Inferior parietal cortex (tissue), 1 donor: Measurements from ENCODE around the gene SBNO2.

Experiments used
- DNase-seq: peaks from one replicate; pipeline ENCODE4 v3.0.0-alpha.2; 2016; ENCODE audit errors: extremely low spot score

SBNO2 gene

DNA sequence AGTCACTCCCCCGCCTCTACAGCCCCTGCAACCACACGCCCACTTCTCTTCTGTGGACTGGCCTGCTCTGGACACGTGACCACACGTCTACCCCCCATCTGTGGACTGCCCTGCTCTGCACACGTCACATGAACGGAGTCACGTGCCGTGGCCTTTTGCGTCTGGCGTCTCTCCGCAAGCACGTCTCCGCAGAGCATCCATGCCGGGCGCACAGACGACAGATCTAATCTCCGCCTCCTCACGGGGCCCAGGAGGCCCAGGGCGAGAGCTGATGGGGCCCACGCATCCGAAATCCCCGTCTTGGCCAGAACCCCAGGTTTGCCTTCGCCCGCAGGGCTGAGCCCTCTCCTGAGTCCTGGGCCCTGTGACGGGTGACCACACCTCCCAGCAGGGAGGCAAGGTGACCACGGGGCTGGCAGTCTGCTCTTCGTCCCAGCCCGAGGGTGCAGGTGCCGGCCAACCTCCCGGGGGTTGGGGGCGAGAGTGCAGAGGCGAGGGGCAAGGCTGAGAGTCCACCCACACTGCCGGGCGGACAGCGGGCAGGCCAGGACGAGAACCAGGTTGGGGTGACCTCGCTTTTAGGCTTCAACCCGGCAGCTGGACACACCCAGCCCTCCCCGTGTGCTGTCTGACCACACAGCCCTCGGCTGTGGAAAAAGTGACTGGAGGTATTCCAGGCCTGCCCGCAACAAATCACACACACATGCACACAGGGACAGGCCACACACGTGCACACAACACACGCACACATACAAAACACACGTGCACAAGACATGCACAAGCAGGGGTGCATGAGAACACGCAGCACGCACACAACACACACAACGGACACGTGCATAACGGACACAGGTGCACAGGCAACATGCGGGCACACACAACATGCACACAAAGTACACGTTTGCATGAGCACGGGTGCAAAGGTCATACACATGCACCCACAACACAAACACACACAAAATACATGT lies 3.9 kb downstream of the SBNO2 start:
- peak; percentile 61 for DNase-seq

GRCh38 chr19:1169411-1169791 lies 4.7 kb downstream of the SBNO2 start:
- DNase-seq = no peak

DNA sequence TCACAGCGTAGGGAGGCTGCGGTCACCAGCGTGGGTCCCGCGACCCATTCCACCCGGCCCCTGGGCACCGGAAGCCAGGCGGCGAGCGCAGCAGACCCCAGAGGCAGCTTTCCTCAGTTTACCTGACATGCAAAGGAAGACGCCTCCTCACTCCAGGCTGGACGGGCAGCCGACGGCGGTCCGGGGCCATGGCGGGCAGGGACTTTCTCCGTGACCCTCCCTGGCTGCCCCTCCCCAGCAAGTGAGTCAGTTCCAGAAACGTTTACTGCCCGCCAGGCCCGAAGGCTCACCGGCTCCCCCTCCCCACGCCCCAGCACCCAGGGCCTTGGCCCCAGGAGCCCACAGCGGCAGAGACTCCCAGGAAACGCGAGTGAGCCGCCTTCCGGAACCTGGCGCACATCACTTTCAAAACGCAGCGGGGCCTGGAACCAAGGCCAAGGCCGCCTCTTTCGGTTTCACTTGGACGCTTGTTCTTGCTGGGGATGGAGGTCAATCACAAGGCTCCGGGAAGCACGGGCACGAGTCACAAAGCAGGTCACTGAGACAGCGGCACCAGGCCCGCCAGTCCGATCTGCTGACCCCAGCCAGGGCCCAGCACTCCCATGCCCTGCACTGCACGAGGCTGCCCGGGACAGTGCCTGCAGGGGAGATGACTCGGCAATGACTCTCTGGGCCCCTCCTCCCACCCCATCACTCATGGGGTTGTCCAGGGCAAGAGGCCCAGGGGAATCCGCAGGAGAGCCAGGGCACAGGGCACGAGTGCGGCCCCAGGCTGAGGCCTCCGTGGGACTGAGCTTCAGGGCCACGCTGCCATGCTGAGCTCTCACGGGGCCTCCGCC lies 5.3 kb downstream of the SBNO2 start:
- no peak for DNase-seq

DNA sequence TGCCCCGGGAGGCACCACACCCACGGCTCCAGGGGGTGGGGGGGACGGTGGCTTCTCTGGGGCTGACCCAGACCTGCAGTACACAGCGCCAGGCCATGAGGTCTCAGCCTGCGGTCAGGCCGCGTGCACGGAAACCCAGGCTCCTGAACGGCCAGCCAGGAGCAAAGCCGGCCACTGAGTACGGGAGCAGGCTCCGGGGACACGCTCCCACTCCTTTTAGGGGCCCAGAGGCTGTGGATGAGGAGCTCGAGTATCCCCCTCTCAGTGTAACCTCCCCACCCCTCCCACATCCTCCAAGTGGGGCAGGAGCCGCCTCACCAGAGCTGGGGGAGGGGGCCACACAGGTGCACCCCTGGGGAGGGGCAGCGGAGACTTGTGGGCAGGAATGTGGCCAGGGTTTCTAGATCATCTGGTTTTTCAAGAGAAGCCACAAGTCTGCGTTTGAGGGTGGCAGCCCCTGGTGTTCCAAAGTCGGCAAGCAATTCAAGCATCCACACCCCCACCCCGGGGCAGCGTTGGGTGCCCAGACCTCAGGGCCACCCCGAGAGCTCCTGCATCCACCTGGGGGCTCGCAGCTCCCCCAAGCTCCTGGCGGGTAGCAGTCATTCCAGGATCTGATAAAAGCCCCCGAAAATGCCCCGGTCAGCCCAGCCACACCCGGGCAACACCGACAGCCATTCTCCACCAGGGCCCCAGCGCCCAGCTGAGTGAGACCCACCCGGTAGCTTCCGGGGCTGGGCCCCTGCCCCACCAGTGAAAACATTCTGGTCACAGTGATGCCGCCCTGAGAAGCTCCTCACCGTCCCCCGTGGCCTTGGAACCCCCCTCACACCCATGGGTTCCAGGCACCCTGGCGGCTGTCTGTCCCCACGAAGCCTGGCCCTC lies 6.1 kb downstream of the SBNO2 start:
- no peak for DNase-seq

DNA sequence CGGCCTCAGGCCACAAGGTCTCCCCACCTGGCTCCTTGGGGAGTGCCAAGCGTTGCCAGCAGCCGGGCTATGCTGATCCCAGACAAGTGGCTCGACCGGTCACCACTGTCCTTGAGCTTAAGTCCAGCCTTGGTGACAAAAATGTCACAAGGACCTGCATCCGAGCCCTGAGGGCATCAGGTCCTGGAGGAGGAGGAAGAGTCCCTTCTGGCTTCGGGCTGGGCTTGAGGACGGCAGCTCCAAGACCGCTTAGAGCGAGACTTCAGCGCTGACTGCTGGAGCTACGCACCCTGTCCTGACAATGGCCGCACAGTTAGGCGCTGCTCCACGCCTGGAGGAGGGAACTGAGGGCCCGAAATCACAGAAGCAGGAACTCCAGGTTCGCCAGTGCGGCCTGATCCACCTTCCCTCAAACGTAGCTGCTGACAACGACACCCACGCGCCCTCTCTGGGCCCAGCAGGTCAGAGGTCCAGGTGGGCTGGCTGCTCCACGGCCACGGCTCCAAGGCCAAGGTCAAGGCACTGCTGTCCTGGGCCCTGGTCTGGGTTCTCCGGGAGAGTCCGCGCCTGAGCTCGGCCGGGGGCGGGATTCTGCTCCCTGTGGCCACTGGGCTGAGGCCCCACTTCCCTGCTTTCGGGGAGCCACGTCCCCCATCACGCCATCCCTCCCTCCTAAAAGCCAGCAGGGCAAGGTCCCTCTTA lies 7.0 kb downstream of the SBNO2 start:
- no peak for DNase-seq

- no peak for DNase-seq
These were observed 9.2 kb downstream of the SBNO2 start for GRCh38 chr19:1164684-1165531.

DNA sequence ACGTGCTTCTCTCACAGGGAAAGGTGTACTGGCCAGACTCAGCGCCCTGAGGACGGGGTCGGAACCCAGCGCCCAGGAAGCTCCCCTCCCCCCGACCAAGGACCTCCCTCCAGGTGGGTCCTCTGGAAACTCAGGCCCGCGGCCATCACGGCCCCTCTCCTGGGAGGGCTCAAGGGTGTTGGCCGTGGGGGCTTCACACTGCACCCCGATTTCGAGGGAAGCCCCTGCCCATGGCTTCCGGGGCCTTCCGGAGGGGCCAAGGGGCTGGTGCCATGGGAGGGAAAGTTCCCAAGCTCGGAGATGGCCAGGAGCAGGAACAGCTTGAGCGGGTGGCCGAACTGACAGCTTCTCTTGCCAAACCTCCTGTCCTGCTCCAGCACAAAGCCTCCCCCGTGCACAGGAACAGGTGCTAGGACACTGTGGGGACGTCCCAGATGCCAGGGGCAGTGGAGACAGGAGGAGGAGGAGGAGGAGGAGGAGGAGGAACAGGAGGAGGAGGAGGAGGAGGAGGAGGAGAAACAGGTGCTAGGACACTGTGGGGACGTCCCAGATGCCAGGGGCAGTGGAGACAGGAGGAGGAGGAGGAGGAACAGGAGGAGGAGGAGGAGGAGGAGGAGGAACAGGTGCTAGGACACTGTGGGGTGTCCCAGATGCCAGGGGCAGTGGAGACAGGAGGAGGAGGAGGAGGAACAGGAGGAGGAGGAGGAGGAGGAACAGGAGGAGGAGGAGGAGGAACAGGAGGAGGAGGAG lies 10.0 kb downstream of the SBNO2 start:
- no peak for DNase-seq

- no peak for DNase-seq
These were observed 10.7 kb downstream of the SBNO2 start for GRCh38 chr19:1163283-1163933.

- DNase-seq = no peak
These were observed 11.4 kb downstream of the SBNO2 start for GRCh38 chr19:1162404-1163282.

DNA sequence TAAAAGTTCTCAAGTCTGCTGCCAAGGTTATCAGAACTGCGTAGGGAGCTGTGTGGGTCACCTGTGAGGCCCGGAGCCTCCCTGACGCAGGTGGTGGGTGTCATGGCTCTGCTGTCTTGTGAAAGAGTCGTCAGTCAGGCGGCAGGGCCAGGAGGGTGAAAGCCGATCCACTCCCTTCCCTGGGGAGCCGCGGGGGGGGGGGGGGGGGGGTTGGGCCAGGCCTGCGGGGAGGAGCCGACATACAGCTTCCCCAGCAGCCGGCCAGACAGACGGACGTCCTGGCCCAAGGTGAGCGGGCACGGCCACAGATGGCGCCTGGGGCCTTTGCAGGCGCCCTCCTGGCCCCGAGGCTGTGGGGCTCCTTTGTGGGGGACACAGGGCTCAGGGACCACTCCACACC lies 12.4 kb downstream of the SBNO2 start:
- no peak for DNase-seq

GRCh38 chr19:1159864-1160595 lies 14.0 kb downstream of the SBNO2 start:
- DNase-seq = no peak

DNA sequence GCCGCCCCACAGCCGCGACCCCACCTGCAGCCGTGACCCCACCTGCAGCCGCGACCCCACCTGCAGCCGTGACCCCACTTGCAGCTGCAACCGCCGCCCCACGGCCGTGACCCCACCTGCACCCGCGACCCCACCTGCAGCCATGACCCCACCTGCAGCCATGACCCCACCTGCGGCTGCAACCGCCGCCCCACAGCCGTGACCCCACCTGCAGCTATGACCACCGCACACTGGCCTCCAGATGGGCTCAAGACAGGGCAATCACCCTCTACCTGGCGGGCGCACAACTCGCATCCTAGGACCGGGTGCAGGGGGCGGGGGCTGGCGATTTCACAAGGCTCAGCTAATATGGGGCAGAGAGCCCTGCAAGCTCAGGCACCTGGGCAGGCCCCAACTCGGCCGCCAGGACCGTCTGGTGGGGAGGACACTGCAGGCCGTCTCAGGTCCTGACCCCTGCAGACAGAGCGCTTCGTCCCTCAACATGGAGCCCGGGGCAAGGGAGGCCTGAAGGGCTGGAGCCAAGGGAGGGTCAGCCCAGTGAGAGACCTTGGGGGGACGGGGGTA lies 15.1 kb downstream of the SBNO2 start:
- no peak for DNase-seq

- DNase-seq = no peak
These were observed 15.9 kb downstream of the SBNO2 start for GRCh38 chr19:1157931-1158884.

DNA sequence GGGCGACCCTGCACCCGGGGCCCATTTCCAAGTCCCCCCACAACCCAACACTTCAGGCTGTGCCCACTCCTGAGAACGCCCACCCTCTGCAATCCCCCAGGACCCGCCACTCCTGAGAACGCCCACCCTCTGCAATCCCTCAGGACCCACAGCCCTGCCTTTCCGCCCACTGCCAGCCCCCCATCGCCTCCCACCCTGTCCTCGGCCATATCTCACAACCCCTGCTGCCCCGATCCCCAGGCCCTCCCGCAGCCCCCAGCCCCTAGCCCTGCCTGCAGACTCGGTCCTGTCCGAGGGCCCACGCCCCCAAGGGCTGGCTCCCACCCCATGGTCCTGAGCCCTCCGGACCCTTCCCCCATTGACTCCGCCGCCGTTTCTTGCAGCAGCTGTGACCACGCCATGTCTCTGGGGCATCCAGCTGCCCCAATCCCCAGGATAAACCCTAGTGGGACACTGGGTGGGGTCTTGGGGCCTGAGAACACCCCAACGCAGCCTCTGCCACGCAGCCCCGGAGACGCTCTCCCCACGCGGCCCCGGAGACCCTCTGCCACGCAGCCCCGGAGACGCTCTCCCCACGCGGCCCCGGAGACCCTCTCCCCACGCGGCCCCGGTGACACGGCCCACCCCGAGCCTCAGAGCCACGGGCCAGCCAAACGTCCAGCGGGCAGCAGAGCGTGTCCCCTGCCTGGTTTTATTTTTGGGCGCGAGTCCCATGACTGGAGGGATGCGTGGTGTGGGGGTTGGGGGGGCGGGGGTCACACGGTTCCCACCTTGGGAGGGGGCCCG lies 17.0 kb downstream of the SBNO2 start:
- DNase-seq = no peak

DNA sequence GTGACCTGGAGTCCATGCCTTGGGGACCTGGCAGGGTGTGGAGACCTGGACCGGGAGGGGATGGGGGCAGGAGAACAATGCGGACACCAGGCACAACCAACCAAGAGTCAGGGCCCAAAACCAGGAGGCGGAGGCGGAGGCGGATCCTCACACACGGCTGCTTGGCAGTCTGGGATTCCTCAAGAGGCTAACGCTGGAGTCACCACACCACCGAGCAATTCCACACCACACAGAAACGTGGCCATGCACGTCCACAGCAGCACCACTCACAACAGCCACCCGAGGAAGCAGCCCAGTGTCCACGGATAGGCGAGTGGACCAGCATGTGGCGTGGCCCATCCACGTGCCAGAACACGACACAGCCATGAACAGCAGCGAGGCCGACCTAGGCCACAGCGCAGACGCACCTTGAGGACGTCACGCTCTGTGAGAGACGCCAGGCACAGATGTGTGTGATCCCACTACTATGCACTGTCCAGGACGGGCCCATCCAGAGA lies 17.7 kb downstream of the SBNO2 start:
- DNase-seq = no peak
